Hepatic stellate cell (primary cell): ENCODE measurements around the gene BTBD1.
A peak's percentile ranks its signal among the peaks of the same experiment; 100 is the strongest.

Source experiments
- DNase-seq: peaks from one replicate; pipeline ENCODE4 v3.0.0; 2011; ENCODE audit warnings: low spot score

BTBD1 gene

GRCh38 chr15:83066734-83067637, at the start of gene BTBD1:
Gene BTBD1, minus strand, starts transcription at chr15:83067252. Its CDS starts 101 bp downstream, at chr15:83067151.
- peak; percentile 98 for DNase-seq

GRCh38 chr15:83115831-83116565, 48.9 kb upstream of the BTBD1 start:
- no peak for DNase-seq

GRCh38 chr15:83115410-83115809, 48.4 kb upstream of the BTBD1 start:
- no peak for DNase-seq

- DNase-seq = no peak
Observed at GRCh38 chr15:83114856-83115255, 47.8 kb upstream of the BTBD1 start.

DNA sequence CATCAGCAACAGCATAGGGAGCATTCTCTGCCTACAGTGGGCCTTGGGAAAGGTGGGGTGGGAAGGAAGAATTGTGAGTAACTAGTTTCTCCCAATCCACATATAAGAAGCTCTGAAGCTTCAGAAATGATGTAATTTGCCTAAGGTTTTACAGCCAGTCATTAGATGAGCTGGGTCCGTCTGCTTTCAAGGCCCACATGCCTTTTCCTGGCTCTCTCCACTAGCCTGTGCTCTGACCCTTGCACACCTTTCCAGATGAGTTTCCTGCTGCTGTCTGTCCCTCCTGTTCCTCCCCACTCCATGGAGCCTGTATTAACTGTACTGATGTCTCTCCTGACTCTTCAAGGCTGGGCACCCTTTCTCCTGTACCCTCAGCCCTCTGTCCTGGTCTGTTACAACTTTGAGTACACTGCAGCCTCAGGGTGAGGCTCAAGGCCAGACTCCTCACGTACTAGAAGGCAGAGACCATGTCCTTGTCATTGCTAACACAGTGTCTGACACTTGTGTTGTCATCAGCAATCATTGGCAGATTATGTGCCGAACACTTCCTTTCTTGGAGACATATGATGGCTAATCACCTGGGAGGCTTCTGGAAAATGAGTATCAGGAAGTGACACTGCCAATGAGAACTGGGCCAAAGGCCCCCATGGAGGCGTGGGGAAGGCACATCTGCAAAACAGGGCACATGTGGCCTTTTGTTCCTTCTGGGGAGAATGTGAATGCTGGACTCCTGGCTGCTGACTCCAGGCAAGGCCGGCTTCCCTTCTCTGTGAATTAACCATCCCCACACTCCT, 47.0 kb upstream of the BTBD1 start:
- DNase-seq = no peak

DNA sequence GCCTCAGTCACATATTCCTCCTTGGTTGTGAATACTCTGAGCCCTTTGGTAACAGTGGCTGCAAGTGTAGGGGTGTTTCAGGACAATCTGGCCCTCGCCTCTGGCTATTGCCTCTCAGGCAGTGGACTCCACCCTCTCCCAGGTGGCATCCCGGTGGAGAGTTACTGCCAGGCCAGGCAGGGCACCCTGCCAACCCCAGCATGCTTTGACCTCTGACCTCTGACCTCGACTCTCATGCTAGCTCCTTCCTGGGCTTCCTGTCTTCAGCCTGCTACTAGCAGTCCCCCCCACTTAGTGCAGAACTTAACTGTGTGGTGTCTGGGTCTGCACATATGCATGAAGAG, 45.9 kb upstream of the BTBD1 start:
- DNase-seq = no peak

- DNase-seq = peak; percentile 96
Observed at GRCh38 chr15:83112233-83112955, 45.3 kb upstream of the BTBD1 start.

DNA sequence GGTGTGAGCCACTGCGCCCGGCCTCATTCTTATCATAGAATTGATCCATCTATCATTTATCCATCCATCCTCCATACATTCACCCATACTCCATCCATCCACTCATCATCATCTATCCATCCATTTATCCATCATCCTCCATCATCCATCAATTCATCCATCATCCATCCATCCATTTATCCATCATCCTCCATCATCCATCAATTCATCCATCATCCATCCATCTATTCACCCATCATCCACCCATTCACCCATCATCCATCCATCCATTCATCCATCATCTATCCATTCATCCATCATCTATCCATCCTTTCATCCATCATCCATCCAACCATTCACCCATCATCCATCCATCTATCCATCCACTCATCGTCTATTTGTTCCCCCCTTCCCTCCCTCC, 44.1 kb upstream of the BTBD1 start:
- no peak for DNase-seq

- DNase-seq = no peak
Observed at GRCh38 chr15:83110381-83110780, 43.3 kb upstream of the BTBD1 start.

DNA sequence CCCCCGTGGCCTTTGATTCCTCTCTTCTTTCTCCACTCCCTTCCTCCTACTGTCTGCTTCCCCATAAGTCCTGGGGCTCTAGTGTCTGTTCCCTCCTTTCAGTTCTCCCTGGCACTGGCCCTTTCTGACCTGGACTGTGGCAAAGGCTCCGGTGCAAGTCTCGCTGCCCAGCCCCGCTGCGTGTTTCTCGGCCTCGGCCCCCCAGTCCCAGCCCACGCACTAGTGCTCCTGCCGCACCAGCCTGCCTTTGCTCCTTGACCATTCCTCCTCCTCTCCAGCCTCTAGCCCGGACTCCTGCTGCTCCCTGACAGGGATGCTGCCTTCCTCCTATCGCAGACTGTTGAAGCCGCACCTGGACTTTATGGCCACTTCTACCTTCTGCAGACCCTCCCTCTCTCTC, 42.5 kb upstream of the BTBD1 start:
- DNase-seq = no peak

DNA sequence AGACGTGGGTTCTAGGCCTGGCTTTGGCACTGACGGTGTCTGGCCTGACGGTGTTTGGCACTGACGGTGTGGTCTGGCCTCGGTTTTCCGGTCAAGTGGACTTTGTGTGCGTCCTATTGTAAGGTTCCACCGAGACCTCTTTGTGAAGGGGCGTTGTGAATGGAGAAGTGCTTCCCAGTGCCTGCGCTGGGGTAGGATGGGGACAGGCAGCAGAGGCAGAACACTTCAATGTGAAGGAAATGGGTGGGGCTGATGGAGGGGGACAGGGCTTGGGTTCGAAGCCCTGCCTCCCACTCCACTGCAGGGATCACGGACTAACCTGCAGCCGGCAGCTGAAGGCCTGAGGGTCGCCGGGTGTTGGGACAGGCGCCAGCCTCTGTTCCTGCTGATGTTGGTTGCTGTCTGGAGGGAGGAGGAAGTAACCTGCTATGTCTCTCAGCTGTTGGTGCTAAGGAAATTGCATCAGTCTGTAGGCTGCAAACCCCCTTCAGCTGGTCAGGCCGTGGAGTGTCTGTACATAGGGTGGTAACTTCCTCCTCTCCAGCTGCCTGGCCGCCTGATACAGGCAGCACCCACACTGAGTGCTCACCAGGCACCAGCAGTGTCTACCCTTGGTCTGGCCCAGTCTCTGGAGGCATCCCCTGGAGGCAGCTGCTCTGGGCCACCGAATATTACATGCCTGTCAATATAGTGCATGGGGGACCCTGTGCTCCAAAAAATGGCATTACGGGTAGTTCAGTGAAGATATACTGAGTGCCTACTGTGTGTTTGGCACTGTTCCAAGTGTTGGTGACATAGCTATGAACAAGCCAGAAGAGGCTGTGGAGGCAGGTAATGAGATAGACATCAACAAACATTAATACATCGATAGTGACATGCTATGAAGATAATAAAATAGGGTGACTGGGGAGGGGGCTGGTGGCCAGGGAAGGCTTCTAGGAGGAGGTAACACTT, 41.5 kb upstream of the BTBD1 start:
- peak; percentile 49 for DNase-seq

DNA sequence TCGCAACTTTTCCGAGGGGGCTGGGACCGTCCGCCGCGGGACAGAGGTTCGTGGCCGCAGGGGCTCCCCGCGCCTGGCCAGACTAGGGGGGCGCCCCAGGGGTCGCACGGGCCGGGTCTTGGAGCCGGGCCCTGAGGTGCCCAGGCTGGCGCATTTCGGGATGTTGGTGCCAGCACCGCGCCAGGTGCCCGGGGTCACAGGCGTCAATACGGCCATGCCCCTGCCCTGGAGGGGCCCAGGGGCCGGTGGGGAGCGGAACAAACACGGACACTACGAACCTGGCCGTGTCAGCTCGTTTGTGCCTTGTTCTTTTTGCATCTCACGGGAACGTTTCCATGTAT, 40.8 kb upstream of the BTBD1 start:
- no peak for DNase-seq

DNA sequence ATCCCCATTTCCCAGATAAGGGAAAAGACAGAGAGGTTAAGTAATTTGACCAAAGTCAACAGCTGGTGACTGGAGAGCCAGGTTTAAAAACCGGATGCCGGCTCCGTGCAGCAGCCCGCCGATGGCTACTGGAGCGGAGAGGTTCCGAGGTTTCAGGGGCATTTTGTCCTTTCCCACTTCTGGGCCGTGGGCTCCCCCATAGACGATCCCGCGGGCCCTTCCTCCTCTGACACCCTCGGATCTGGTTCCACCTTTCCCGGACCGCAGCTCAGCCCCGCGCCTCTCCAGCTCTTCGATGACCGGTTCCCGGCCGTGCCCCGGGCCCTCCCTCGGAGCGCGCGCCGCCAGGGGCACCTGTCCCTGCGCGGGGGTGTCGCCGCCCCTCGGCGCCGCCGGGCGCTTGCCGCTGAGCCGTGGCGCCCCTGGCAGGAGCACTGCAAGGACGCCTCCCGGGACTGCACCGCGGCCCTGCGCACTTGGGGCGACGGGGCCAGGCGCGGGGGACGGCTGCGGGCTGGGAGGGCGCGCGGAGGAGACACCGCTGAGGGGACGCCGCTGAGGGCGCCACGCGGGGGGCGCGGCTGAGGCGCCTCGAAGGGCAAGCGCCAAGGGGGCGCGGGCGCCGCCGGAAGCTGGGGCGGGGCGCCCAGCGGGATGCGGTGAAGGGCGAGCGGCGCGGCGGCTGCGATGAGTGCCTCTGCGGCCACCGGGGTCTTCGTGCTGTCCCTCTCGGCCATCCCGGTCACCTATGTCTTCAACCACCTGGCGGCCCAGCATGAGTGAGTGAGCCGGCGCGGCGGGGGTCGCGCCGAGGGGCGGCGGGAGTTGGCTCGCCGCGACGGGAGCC, 40.2 kb upstream of the BTBD1 start, which contains the start of gene TM6SF1:
TSS of gene TM6SF1 (plus strand) at position 652 of the 847 bp plus-strand sequence. CDS start at position 688, 36 bp downstream.
- peak; percentile 18 for DNase-seq

DNA sequence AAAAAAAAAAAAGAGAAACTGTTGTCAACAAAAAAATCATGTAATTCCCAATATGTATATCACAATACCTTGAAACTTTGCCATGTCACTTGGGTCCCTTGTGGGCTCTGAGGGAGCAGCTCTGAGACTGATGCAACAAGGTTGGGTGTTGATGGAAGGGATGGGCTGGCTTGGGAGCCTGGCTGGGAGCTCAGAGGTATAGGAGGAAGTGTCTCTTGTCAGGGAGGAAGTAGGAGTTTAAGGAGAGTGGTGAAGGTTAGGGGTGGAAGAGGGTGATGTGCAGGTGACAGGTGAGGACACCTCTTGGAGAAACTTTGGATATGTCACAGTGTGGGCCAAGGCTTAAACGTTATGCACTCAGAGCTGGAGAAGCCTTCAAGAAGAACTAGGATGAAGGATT, 38.4 kb upstream of the BTBD1 start:
- DNase-seq = no peak

DNA sequence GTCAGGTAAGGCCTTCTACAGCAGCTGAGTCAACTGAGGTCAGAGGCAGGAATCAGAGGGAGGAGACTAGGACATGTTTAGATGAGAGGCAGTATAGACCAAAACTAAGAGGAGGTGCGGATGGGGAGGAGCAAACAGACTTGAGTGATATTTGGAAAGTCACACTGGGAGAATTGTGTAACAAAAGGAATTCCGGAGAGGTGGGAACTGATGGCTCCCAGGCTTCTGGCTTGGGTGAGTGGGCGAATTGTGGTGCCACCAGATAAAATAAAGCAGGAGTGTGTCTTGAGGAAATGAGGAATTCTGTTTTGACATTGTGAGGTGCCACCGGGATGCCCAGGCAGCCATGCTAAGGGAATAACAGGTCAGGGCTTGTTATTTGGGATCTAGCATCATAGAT, 37.1 kb upstream of the BTBD1 start:
- no peak for DNase-seq

GRCh38 chr15:83102346-83102745, 35.3 kb upstream of the BTBD1 start:
- DNase-seq = no peak

- no peak for DNase-seq
Observed at GRCh38 chr15:83100097-83100646, 33.1 kb upstream of the BTBD1 start.

DNA sequence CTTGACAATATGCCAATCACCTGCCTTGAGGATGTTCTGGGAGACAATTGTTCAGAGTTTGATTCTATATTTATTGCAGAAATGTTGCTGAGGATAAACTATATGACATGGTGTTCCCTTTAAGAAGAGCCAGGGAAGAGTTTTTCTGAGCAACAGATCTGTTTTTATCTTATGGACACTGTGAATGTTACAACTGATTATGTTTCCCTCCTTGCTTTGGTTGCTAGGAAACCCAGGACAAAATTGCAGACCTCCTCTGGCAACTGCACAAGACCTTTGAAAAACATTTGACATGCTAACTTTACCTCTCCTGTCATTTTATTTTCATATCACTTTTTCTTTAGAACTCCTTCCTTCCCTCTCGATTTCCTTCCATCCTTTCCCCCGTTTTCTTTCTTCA, 32.2 kb upstream of the BTBD1 start:
- no peak for DNase-seq

GRCh38 chr15:83098079-83098478, 31.0 kb upstream of the BTBD1 start:
- DNase-seq = no peak
